Trophoblast cell (in vitro differentiated cells and primary cell): Measurements from ENCODE around the gene COQ9.
"Not testable (repeated sequence)": the region's sequence is repeated elsewhere in the genome, so short reads cannot be mapped to it uniquely, and the experiment has no call there.

Source experiments
- DNase-seq, 2 donors: peaks; one replicate each; pipeline ENCODE4 v3.0.0-alpha.2; 2016
- H2AFZ ChIP-seq: 2 replicates; pipeline ENCODE4 v1.6.1; 2013; ENCODE audit warnings: low read length, moderate library complexity, mild to moderate bottlenecking; ENCODE audit not compliant: insufficient read depth, poor library complexity
- H2AK5ac ChIP-seq: 2 replicates; pipeline ENCODE4 v1.6.1; 2013; ENCODE audit warnings: mild to moderate bottlenecking, low read length
- H2BK120ac ChIP-seq: 2 replicates; pipeline ENCODE4 v1.6.1; 2013; ENCODE audit warnings: low read length, mild to moderate bottlenecking, moderate library complexity; ENCODE audit not compliant: insufficient read depth, poor library complexity
- H2BK12ac ChIP-seq: 2 replicates; pipeline ENCODE4 v1.6.1; 2013; ENCODE audit warnings: mild to moderate bottlenecking, low read length, moderate library complexity
- H2BK5ac ChIP-seq: 2 replicates; pipeline ENCODE4 v1.6.1; 2013; ENCODE audit warnings: low read length, low read depth, moderate library complexity, mild to moderate bottlenecking; ENCODE audit not compliant: poor library complexity
- H3K14ac ChIP-seq: 2 replicates; pipeline ENCODE4 v1.6.1; 2013; ENCODE audit warnings: mild to moderate bottlenecking, low read length
- H3K18ac ChIP-seq: 2 replicates; pipeline ENCODE4 v1.6.1; 2013; ENCODE audit warnings: mild to moderate bottlenecking, low read length
- H3K23ac ChIP-seq: 2 replicates; pipeline ENCODE4 v1.6.1; 2013; ENCODE audit warnings: low read length
- H3K27ac ChIP-seq: 2 replicates; pipeline ENCODE4 v1.5.1; 2013; ENCODE audit warnings: low read depth, mild to moderate bottlenecking, inconsistent platforms, low read length, moderate library complexity
- H3K27me3 ChIP-seq: 2 replicates; pipeline ENCODE4 v1.6.1; 2013; ENCODE audit warnings: inconsistent platforms, mild to moderate bottlenecking, low read length, moderate library complexity; ENCODE audit not compliant: insufficient read depth
- H3K36me3 ChIP-seq, 2 experiments: 1 replicate in 1 of 2; 2 replicates in 1 of 2; pipeline ENCODE4 v1.6.1; 2013; ENCODE audit warnings: low read length in 2 of 2, mild to moderate bottlenecking in 2 of 2, moderate library complexity in 1 of 2; ENCODE audit not compliant: insufficient read depth in 2 of 2, control insufficient read depth in 1 of 2
- H3K4ac ChIP-seq: 2 replicates; pipeline ENCODE4 v1.6.1; 2013; ENCODE audit warnings: low read depth, mild to moderate bottlenecking, low read length, moderate library complexity
- H3K4me1 ChIP-seq, 2 experiments: 1 replicate in 1 of 2; 2 replicates in 1 of 2; pipeline ENCODE4 v1.6.1; 2013; ENCODE audit warnings: low read length in 2 of 2, mild to moderate bottlenecking in 2 of 2, moderate library complexity in 1 of 2; ENCODE audit not compliant: insufficient read depth in 2 of 2, control insufficient read depth in 1 of 2
- H3K4me2 ChIP-seq: 2 replicates; pipeline ENCODE4 v1.6.1; 2013; ENCODE audit warnings: inconsistent platforms, mild to moderate bottlenecking, low read length, moderate library complexity
- H3K4me3 ChIP-seq: 2 replicates; pipeline ENCODE4 v1.5.1; 2013; ENCODE audit warnings: mild to moderate bottlenecking, low read depth, low read length, inconsistent platforms
- H3K79me1 ChIP-seq: one replicate; pipeline ENCODE4 v1.6.1; 2013; ENCODE audit warnings: low read length
- H3K79me2 ChIP-seq: 2 replicates; pipeline ENCODE4 v1.6.1; 2013; ENCODE audit warnings: low read length, mild to moderate bottlenecking; ENCODE audit not compliant: control insufficient read depth, insufficient read depth, poor library complexity
- H3K9ac ChIP-seq: 2 replicates; pipeline ENCODE4 v1.6.1; 2013; ENCODE audit warnings: mild to moderate bottlenecking, low read length
- H3K9me3 ChIP-seq: 2 replicates; pipeline ENCODE4 v1.6.1; 2013; ENCODE audit warnings: low read depth, mild to moderate bottlenecking, control low read depth, inconsistent platforms, low read length; ENCODE audit not compliant: insufficient read depth
- H4K12ac ChIP-seq: 2 replicates; pipeline ENCODE4 v1.6.1; 2013; ENCODE audit warnings: low read depth, mild to moderate bottlenecking, low read length, moderate library complexity
- H4K8ac ChIP-seq: 2 replicates; pipeline ENCODE4 v1.6.1; 2013; ENCODE audit warnings: low read depth, mild to moderate bottlenecking, low read length, moderate library complexity
- H4K91ac ChIP-seq: one replicate; pipeline ENCODE4 v1.6.1; 2013; ENCODE audit warnings: low read depth, mild to moderate bottlenecking, low read length, moderate library complexity
- WGBS: extraction: QIAGEN DNeasy Blood & Tissue Kit; methylation state at CpG from one replicate; pipeline ENCODE4 v1.1.7; 2013; ENCODE audit warnings: missing lambda C conversion rate; ENCODE audit not compliant: insufficient read length, insufficient coverage; ENCODE audit errors: extremely low coverage; 5-methylcytosine and 5-hydroxymethylcytosine counted together

The COQ9 gene

GRCh38 chr16:57434003-57434402 is 13.3 kb upstream of the COQ9 start:
- H3K23ac ChIP-seq, result no peak overlapping the region
- no peak overlapping the region for H3K14ac ChIP-seq
- DNase-seq, result no peak
- no peaks in the 10 kb centered on the region for H3K27me3 ChIP-seq
- no peaks in the 10 kb centered on the region for H3K4me1 ChIP-seq
- no peak overlapping the region for H3K27ac ChIP-seq
- no peak overlapping the region for H2AK5ac ChIP-seq
- no peak overlapping the region for H3K4me2 ChIP-seq
- no peak overlapping the region for H2BK5ac ChIP-seq
- no peak overlapping the region for H2BK120ac ChIP-seq
- H3K18ac ChIP-seq, result no peak overlapping the region
- H2AFZ ChIP-seq, result no peak overlapping the region
- H4K8ac ChIP-seq, result no peak overlapping the region
- WGBS, result no CpG with 5 or more reads among the region's 2 CpGs
- no peak overlapping the region for H4K91ac ChIP-seq
- H3K9me3 ChIP-seq, result no peaks in the 10 kb centered on the region
- no peak overlapping the region for H4K12ac ChIP-seq
- H3K4ac ChIP-seq, result no peak overlapping the region
- H3K36me3 ChIP-seq, result peaks cover 47 to 60% of the 10 kb centered on the region in 2 experiments
- H2BK12ac ChIP-seq, result no peak overlapping the region
- H3K79me1 ChIP-seq, result no peaks in the 10 kb centered on the region
- no peak overlapping the region for H3K9ac ChIP-seq
- H3K79me2 ChIP-seq, result no peaks in the 10 kb centered on the region
- no peak overlapping the region for H3K4me3 ChIP-seq

GRCh38 chr16:57435838-57436237 is 11.4 kb upstream of the COQ9 start:
- no peaks in the 10 kb centered on the region for H3K79me2 ChIP-seq
- H4K12ac ChIP-seq, result no peak overlapping the region
- H3K4me1 ChIP-seq, result no peaks in the 10 kb centered on the region
- no peak overlapping the region for H2BK5ac ChIP-seq
- no peaks in the 10 kb centered on the region for H3K27me3 ChIP-seq
- no peak for DNase-seq
- no peak overlapping the region for H2BK12ac ChIP-seq
- peaks cover 44 to 57% of the 10 kb centered on the region in 2 experiments for H3K36me3 ChIP-seq
- H3K14ac ChIP-seq, result no peak overlapping the region
- H4K8ac ChIP-seq, result no peak overlapping the region
- no peak overlapping the region for H2AFZ ChIP-seq
- H2BK120ac ChIP-seq, result no peak overlapping the region
- H3K27ac ChIP-seq, result no peak overlapping the region
- H3K18ac ChIP-seq, result no peak overlapping the region
- H3K9me3 ChIP-seq, result peaks cover 3% of the 10 kb centered on the region
- no peak overlapping the region for H3K4ac ChIP-seq
- H2AK5ac ChIP-seq, result no peak overlapping the region
- WGBS, result no CpG with 5 or more reads among the region's 1 CpG
- H3K9ac ChIP-seq, result no peak overlapping the region
- no peak overlapping the region for H3K23ac ChIP-seq
- no peak overlapping the region for H4K91ac ChIP-seq
- no peak overlapping the region for H3K4me2 ChIP-seq
- H3K79me1 ChIP-seq, result no peaks in the 10 kb centered on the region
- no peak overlapping the region for H3K4me3 ChIP-seq

- not testable (repeated sequence) for H4K91ac ChIP-seq, H3K4me3 ChIP-seq, H2BK5ac ChIP-seq, H3K4me1 ChIP-seq, H3K14ac ChIP-seq, H3K9ac ChIP-seq, H3K79me1 ChIP-seq, H3K18ac ChIP-seq, H2BK120ac ChIP-seq, H2AFZ ChIP-seq, DNase-seq, H3K79me2 ChIP-seq, H3K4me2 ChIP-seq, H3K27ac ChIP-seq, H3K23ac ChIP-seq, H4K12ac ChIP-seq, H4K8ac ChIP-seq, H2AK5ac ChIP-seq, H2BK12ac ChIP-seq, H3K4ac ChIP-seq, H3K9me3 ChIP-seq, H3K27me3 ChIP-seq
- WGBS, result no CpG with 5 or more reads among the region's 8 CpGs
- peaks cover 25 to 28% of the 10 kb centered on the region in 2 experiments for H3K36me3 ChIP-seq
Observed at GRCh38 chr16:57439947-57440346, 7.3 kb upstream of the COQ9 start.

- not testable (repeated sequence) for H2BK120ac ChIP-seq, H3K9me3 ChIP-seq, H3K79me1 ChIP-seq, H3K4me1 ChIP-seq, H2AFZ ChIP-seq, H2BK5ac ChIP-seq, H2AK5ac ChIP-seq, H3K14ac ChIP-seq, H3K27me3 ChIP-seq, DNase-seq, H3K27ac ChIP-seq, H3K79me2 ChIP-seq, H2BK12ac ChIP-seq, H3K4me2 ChIP-seq, H4K8ac ChIP-seq, H4K91ac ChIP-seq, H3K4ac ChIP-seq, H3K9ac ChIP-seq, H3K23ac ChIP-seq, H3K4me3 ChIP-seq, H4K12ac ChIP-seq
- Histone ChIP-seq H3K36me3 (peaks cover 23% of the 10 kb centered on the region in 2 experiments), H3K18ac (peak overlapping the region; percentile 10)
- WGBS, result no CpG with 5 or more reads among the region's 8 CpGs
Observed at GRCh38 chr16:57440551-57440950, 6.7 kb upstream of the COQ9 start.
